Stimulated activated CD4-positive, alpha-beta T cell treated with anti-CD3 and anti-CD28 coated beads, Interleukin-15, amount 100 ng/mL, for 48 hours (primary cell): ENCODE measurements around the gene NEAT1.

Experiments
- DNase-seq, 2 donors: peaks; one replicate each; pipeline ENCODE4 v3.0.0-alpha.2; 2020; ENCODE audit warnings: low read depth in 2 of 2

Gene NEAT1

DNA sequence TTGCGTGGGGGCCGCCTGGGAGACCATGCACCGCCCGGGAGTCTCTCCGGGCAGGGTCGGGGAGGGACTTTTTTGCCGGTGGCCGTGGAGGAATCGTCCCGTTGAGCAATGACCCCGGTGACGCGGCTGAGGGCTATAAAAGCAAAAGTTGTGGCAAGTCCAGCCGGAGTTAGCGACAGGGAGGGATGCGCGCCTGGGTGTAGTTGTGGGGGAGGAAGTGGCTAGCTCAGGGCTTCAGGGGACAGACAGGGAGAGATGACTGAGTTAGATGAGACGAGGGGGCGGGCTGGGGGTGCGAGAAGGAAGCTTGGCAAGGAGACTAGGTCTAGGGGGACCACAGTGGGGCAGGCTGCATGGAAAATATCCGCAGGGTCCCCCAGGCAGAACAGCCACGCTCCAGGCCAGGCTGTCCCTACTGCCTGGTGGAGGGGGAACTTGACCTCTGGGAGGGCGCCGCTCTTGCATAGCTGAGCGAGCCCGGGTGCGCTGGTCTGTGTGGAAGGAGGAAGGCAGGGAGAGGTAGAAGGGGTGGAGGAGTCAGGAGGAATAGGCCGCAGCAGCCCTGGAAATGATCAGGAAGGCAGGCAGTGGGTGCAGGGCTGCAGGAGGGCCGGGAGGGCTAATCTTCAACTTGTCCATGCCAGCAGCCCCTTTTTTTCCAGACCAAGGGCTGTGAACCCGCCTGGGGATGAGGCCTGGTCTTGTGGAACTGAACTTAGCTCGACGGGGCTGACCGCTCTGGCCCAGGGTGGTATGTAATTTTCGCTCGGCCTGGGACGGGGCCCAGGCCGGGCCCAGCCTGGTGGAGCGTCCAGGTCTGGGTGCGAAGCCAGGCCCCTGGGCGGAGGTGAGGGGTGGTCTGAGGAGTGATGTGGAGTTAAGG, at the start of gene NEAT1:
Gene NEAT1, plus strand, starts transcription at position 166 of the 883 bp plus-strand sequence.
- DNase-seq, result peak; percentile 91 to 95

DNA sequence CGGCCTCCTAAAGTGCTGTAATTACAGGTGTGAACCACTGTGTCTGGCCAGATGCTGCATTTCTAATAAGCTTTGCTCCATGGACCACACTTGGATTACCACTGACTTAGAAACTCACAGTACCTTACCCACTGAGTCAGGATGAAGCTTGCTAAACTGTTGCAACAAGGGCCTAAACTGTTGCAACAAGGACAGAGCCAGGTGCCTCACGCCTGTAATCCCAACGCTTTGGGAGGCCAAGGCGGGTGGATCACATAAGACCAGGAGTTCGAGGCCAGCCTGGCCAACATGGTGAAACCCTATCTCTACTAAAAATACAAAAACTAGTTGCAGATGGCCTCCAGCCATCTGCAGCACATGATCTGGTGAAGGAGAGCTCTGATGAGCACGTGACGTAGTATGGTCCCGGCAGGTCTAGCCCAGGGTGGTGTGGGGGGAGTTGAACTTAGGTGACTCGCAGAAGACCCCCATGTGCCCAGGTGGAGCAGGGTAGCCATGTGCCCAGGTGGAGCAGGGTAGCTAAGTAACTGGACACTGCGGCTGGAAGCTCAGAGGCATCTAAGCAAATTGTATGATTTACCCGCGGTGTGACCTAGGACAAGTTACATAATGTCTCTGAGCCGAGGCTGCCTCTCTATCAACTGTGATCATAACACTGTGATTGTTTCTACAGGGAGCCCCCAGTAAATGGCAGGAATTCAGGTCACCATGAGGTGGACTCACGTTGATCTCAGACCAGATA, 48.6 kb upstream of the NEAT1 start:
- DNase-seq, result no peak

DNA sequence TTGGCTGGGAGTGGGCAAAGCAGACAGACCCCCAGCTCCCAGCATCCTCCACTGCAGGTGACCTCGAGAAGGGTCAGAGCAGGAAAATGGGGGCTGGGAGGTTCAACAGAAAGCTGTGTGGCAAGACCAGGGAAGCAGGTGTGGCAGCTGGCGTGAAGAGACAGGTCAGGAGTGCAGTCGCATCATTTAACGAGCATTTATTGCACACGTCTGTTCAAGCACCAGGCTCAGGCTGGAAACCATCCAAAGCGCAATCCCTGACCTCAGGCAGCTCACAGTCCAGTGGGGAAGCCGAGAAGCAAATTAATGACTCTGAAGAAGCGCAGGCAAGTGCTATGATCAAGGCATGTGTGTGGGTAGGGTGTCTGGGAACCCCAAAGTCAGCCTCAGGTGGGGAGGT, 47.6 kb upstream of the NEAT1 start:
- no peak for DNase-seq

DNA sequence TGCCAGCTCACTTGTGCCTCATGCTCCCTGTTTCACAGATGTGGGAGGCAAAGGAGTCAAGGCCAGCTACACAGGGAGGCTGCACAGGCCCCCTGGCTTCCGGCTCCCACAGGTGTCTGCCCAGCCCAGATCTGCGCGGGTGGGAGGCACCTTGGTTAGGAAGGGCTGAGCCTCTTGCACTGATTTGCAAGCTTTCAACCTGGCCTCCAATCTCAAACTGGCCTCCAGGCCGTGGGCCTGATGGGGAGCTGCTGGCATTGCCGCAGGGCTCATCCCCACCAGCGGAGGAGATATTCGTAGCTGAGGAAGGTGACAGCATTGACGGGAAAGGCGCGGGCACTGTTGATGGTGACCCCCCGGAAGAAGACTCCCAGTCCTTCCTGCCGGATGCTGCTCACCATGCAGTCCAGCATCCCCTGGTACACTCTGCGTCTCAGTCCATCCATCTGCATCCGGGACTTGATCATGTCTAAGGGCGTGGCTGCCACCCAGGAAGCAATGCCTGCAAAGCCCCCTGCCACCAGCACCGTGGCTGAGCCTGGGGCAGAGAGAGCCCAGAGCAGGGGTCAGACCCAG, 46.4 kb upstream of the NEAT1 start:
- DNase-seq, result no peak

DNA sequence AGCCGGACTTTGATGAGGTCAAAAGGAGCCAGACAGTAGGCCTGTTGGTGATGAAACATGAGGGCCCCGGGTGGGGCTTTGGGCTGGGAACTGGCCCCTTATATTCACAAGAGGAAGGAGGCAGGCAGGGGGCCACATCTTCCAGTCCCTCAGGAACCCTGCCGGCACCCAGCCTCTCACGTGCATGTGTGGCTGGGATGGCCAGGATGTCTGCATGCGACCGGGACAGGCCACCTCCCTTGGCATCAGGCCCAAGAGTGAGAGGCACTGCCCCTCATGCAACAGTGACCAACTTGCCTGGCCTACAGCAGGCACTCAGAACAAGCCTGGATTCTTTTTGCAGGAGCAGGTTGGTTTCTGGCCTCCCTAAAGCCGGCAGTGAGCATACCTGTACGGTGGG, 45.6 kb upstream of the NEAT1 start:
- no peak for DNase-seq

DNA sequence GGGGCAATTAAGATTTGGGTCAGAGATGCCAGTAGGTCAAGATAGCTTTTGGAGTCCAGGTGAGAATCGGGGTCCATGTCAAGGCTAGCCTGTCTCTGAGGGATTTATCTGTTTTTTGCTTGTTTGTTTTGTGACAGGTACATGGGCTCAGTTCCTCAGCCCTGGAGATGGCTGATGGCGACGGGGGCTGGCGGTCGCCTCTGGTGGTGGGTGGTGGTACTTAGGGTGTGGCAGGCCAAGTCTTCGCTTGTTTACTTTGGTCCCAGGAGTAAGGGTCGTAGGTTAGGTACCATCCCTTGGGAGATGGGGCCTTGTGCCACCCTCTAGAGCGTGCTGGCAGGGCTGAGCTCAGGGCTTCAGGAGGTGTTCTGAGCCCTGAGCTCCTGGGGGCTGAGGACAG, 44.8 kb upstream of the NEAT1 start:
- DNase-seq, result no peak

DNA sequence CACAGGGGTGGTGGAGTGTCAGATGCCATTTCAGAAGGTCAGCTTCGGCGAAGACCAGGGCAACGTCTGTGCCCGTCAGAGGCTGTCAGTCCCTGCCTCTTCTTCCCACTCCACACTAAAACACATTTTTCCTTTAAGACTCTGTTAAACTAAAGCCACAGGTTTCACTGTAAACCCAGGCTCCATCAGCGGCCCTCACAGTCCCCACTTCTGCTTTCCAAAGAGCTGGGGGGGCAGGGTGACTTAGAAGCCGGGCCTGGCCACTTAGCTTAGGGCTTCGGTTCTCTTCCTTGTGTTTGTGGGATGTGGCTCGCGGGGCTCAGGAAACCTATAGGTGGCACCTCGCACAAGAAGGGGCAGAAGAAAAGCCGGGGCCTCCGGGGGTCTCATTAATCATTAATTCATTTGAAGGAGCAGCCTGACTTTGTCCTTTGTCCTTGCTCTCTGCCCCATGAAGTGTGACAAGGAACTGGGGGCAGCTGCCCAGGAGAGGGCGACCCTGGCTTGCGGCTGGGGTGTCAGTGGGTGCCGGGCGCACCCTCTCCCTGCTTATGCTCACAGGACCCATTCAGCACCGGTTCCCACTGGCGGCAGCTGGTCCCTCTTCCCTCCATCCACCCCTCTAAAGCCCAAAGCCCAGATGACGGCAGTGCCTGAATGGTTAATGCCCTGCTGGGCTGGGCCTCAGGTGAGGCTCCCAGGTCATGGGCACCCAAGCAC, 44.2 kb upstream of the NEAT1 start:
- DNase-seq, result no peak

DNA sequence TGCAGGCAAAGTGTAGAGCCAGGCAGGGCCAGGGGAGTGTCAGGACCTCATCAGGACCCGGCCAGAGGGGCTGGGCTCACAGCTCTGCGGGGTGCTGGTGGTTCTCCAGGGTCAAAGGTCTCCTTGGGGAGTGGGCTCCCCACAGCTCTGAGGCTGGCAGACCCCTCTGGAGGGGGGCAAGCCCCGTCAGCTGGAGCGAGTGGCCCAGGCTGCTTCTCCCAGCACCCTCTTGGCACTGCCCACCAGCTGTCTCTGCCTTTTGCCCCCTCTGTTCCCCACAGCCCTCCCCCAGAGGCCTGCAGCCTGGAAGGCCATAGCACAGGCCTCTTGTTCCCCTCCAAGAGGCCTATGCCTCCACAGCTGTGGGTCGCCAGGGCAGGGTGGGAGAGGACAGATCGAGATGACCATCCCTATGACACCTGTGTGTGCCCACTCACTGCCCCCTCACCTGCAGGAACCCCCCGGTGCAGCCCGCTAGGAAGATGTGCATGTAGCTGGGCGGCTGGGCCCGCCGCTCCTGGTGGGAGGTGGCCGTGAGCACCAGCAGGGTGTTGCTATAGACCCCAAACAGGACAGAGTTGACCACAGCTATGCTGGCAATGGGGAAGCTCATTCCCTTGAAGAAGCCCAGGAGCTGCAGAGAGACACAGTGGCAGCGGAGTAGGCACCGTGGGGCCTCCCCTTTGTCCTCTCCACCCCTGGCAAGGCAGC, 43.5 kb upstream of the NEAT1 start:
- DNase-seq, result no peak

DNA sequence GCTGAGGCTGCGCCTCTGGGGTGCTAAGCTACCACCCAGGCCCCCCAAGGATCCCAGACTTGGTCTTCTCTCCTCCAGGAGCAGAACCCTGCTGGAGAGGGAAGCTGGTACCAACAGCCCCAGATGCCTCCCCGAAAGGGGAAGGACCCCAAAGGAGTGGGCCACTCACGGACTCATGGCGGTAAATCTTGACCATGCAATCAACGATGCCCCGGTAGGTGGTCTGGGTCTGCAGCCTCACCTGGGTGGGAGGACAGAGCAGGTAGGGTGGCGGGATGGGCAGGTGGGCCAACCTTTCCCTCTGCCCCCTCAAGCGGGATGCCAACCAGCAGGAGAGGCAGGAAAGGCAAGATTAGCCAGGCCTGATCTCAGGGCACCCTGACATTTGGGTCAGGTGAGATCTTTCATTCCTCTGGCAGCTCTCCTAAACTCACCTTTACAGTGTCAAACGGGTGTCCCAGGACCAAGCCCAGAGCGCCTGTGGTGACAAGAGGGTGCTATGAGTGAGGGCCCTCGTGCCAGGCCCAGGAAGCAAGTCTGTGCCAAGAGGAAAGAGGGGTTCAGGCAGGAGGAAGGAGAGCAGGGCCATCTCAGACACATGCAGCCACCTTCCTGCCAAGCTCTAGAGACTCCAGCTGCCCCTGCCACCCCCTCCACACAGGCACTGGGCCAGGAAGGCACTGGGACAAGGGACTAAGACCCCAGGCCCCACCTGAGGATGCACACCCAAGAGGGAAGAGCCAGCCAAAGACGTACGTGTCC, 42.7 kb upstream of the NEAT1 start:
- DNase-seq, result no peak

DNA sequence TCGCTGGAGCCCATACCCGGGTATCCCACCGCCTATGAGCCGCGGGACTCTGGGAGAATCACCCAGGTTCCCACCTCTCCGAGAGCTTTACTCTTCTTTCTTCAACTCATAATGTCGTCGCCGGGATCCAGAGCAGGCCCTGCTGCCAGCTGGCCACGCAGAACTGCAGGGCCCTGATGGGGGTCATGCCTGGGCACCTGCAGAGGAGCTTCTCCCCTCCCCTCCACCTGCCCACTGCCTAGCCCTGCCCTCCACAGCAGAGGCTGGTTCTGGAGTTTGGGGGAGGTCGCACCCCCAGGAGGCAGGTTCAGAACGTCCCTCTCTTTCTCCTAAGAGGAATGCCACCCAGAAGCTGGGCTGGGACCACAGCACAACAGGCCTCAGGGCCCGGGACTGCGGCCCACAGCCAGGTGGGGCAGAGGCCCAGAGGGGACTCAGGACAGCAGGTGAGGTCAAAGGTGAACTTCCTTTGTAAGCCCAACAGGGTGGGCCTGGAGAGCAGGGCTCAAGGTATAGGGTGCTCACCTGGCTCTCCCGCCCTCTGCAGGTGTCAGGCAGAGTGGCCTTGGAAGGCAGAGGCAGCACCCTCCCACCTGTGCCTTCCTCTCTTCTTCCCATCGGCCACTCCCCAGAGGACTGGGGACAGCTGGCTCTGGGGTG, 42.0 kb upstream of the NEAT1 start:
- DNase-seq, result no peak

DNA sequence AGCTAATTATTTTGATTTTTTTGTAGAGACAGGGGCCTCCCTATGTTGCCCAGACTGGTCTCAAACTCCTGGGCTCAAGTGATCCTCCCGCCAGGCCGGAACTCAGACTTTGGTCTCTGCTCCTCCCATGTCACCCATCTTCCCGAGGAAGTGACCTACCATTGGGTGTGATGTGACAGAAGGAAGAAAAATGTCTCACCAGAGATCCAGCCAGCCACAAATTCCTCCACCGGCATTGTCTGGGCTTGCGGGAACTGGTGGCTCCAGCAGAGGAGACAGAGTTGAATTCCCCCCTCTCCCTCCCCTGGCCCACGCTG, 40.9 kb upstream of the NEAT1 start:
- DNase-seq, result no peak

DNA sequence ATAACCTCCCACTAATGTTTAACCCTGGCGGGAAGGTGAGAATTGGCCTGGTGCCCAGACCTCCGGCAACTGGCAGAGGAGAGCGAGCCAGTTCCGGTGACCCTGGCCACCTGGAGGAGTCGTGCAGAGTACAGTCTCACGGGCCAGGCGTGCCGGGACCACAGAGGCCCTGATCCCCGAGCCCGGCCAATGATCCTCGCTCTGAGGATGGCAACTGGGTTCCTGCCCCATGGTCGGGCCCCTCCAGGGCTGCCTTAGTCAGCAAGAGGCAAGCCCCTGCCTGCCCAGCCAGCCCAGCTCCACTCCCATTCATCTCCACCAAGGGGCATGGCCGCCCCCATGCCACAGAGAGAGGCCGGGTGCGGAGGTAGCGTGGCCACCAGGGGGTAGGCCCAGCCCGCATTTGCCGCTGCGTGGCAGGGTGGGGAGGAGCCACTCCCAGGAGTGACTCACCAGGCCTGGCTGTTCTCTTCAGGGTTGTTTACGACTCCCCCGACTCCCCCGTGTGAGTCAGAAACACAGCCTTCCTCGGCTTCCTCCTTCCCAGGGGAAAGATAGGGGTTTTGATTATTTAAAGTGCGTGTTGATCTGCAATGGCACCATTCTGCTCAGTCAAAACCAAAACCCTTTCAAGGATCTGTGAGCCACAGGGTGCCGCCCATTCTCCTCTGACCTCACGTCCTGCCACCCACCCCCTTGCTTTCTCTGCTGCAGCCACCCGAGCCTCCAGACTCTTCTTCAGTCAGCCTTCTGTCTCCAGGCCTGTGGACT, 40.4 kb upstream of the NEAT1 start, which contains the start of gene SLC25A45:
Gene SLC25A45, minus strand, starts transcription at position 614 of the 771 bp plus-strand sequence. CDS start 695 bp downstream, outside the sequence.
- DNase-seq, result peak; percentile 92 to 95

DNA sequence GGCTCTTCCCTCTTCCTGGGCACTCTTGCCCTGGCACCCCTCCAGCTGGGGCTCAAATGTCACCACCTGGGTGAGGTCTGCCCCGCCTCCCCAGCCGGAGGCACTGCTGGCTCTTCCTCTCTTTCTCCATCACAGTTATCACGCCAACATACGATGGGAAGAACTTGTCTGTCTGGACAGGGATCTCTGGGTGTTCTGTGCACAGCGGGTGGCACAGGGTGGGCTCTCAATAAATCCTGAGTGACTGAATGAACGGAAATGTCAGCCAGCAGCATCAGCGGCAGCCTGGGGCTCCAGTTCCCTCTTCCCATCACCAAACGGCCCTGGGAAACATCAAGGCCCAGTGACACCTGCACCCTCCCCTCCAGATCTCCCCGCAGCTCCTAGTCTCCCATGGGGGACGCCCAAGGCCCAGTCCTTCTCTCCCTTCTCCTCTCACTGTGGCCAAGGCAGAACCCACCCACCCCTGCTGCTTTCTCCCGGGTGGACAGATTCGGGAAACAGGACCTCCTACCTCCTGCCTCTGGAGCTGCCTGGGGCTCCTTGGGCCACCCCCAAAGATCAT, 39.7 kb upstream of the NEAT1 start:
- no peak for DNase-seq

DNA sequence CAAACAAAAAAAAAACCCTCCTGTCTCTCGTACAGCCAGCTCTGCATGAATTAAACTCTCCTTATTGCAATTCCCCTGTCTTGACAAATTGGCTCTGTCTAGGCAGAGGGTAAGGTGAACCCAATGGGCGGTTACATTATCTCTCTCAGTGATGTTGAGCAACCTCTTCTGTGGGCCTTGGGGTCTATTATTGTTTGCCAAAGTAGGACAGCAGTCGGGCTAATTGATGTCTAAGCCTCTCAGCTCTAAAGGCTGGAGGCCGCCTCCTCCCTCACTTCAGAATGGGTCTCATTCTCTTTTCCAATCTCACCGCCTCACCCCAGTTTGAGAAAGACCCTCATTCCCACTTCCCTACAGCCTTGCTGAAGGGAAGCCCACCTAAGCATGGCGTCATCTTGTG, 38.8 kb upstream of the NEAT1 start:
- no peak for DNase-seq

DNA sequence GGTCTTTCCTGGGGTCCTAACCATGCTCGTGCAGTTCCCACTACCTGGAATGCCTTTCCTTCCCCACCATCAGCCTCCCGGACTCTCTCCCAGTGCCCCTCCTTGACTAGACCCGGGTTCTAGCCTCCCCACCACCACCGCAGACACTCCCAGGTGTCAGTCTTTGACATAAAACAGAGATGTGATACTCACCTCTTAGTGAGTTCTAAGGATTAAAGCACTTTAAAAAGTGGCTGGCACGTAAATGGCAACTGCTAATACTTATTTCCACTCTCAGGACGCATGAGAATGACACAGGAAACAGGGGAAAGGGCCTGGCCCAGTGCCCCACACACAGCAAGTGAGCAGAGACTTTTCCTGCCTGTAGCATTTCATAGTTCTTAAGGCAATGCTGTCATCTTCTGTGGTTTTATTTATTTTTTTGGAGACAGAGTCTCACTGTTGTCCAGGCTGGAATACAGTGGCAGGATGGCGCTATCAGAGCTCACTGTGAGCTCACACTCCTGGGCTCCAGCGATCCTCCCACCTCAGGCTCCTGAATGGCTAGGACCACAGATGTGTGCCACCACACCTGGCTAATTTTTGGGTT, 38.2 kb upstream of the NEAT1 start:
- DNase-seq, result no peak

DNA sequence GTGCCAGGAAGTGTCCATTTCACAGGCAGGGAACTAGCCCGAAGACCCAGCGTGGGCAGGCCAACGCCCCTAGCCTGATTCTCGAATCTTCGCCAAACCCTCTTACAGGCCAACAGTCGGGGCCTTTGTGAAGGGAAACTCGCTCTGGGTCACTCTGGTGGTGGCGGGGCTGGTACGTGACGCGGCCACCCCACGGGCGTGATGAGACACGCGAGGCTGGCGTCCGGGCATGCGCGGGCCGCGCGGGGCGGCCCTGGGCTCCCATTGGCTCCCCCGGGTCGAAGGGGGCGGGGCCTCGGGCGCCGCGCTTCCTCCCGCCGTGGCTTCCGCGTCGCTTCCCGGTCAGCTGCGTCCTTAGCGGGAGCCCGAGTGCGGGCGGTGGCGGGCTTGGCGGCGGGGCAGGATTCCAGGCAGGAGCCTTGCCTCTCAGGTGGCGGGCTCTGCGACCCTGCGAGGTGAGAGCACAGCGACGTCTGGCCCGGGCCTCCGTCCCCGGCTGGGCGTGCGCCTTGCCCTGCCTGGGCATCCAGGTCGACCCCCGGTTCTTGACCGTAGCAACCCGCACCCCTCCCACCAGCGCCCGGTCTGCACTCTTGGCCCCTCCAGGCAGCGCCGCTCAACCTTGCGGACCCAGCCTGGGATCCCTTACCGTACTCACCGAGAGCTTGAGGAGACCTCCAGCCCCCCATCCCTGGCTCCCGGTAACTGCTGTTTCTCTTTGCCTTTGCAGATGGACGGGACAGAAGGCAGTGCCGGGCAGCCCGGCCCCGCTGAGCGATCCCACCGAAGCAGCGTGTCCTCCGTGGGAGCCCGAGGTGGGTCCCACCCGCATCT, 36.1 kb upstream of the NEAT1 start, which contains the start of gene FRMD8:
Gene FRMD8, plus strand, starts transcription at position 331 of the 834 bp plus-strand sequence. Its CDS starts 400 bp downstream, at position 731.
- peak; percentile 65 to 77 for DNase-seq

DNA sequence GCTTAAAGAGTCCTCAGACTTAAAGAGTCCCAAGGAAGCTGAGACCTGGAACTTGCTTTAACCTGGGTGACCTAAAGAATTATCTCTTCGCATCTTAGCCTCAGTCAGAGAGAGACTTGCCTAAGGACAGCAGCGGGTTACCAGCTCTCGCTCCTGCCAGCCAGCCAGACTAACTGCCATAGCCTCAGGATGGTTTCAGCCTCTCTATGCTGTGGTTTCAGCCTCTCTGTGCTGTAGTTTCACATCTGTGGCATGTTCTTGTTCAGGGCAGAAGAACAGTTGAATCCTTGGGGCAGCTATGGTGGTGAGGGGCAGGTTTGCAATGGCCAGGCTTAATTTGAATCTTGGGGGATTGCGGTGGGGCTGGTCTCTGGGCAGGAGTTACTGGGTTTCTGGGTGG, 33.9 kb upstream of the NEAT1 start:
- no peak for DNase-seq
